GM06990 (cell line): Measurements from ENCODE around the gene TBX10.

Experiments
- DNase-seq: peaks from one replicate; pipeline ENCODE4 v3.0.0-alpha.2; 2011; ENCODE audit not compliant: insufficient read length; ENCODE audit errors: extremely low read depth
- H3K27me3 ChIP-seq: replicated peaks from 2 replicates; pipeline ENCODE4 v1.6.0; 2011; ENCODE audit warnings: low read length; ENCODE audit not compliant: control insufficient read depth, insufficient read depth
- H3K36me3 ChIP-seq: 2 replicates; pipeline ENCODE4 v1.5.1; 2011; ENCODE audit warnings: low read length; ENCODE audit not compliant: control insufficient read depth, insufficient read depth
- H3K4me3 ChIP-seq: replicated peaks from 2 replicates; pipeline ENCODE4 v1.5.1; 2011; ENCODE audit warnings: low read depth, mild to moderate bottlenecking, control low read depth, low read length
- TF ChIP-seq, protein P1 (sequence below): IDR thresholded peaks from 2 replicates; pipeline ENCODE4 v1.5.1; 2011; ENCODE audit warnings: low read length, control low read depth, mild to moderate bottlenecking, inconsistent platforms; ENCODE audit not compliant: insufficient read depth, poor library complexity, severe bottlenecking

TBX10 gene

GRCh38 chr11:67648140-67648795 lies 8.7 kb upstream of the TBX10 start:
- H3K27me3 ChIP-seq, result no peaks in the 10 kb centered on the region
- no peaks in the 10 kb centered on the region for H3K36me3 ChIP-seq
- TF ChIP-seq, protein P1, sequence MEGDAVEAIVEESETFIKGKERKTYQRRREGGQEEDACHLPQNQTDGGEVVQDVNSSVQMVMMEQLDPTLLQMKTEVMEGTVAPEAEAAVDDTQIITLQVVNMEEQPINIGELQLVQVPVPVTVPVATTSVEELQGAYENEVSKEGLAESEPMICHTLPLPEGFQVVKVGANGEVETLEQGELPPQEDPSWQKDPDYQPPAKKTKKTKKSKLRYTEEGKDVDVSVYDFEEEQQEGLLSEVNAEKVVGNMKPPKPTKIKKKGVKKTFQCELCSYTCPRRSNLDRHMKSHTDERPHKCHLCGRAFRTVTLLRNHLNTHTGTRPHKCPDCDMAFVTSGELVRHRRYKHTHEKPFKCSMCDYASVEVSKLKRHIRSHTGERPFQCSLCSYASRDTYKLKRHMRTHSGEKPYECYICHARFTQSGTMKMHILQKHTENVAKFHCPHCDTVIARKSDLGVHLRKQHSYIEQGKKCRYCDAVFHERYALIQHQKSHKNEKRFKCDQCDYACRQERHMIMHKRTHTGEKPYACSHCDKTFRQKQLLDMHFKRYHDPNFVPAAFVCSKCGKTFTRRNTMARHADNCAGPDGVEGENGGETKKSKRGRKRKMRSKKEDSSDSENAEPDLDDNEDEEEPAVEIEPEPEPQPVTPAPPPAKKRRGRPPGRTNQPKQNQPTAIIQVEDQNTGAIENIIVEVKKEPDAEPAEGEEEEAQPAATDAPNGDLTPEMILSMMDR, result peak; percentile 90
- H3K4me3 ChIP-seq, result no peak overlapping the region
- DNase-seq, result peak; percentile 85

DNA sequence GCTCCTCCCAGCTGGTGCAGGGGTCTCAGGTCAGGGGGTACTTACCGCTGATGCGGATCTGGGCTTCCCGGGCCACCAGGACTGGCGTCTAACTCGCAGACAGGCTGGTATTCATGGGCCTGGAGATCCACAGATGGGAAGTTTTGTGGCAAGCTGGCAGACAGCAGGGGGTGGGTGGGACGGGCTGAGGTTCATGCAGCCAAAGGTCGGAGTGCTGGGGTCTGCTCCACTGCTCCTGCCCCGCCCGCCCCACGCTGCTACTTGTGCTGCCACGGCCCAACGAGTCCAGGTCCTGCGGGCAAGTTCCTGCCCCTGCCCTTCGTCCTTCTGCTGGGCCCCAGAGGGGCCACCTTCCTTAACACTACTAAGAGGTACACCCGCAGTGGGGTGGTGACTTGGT lies 7.9 kb upstream of the TBX10 start:
- TF ChIP-seq, protein P1, result no peak

DNA sequence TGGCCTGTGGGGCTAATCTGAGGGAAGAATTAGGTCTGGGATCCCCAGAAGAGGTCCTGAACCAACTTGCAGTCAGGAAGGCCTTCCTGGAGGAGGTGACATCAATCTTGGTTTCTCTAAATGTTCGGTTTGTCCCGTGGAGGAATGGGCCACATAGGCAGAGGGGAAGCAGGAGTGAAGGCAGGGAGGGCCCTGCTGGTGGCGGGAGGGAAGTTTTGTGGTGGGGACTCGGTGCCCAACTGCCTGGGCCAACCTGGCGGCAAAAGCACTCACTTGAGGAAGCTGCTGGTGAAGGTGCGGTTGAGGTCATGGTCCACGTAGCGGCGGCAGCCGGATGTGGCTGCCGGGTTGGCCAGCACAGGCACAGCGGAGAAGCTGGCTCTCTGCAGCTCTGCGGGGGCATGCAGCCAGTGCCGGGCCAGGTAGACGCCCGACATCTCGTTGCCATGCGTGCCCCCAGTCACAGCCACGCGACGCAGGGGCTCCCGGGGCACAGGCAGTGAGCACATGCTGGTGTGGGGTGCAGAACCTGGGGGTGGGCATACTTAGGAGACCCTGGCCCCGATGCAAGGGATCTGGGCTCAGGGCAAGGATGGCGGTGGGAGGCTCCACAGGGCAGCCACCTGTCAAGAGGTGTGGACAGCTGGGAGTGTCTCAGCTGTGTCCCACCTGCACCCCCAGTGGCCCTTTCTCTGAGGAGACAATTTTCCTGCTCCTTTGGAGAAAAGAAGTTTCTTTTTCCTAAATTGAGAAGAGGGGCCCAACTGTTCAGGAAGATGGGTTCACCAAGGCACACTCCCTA lies 7.2 kb upstream of the TBX10 start:
- Histone ChIP-seq H3K36me3 (no peaks in the 10 kb centered on the region), H3K27me3 (no peaks in the 10 kb centered on the region), H3K4me3 (no peak overlapping the region)
- peak; percentile 93 for DNase-seq
- TF ChIP-seq, protein P1, result no peak

More for the DNA sequence above, 7.9 kb upstream of the TBX10 start:
- Histone ChIP-seq H3K27me3 (no peaks in the 10 kb centered on the region), H3K4me3 (no peak overlapping the region), H3K36me3 (no peaks in the 10 kb centered on the region)
- peak; percentile 45 for DNase-seq

DNA sequence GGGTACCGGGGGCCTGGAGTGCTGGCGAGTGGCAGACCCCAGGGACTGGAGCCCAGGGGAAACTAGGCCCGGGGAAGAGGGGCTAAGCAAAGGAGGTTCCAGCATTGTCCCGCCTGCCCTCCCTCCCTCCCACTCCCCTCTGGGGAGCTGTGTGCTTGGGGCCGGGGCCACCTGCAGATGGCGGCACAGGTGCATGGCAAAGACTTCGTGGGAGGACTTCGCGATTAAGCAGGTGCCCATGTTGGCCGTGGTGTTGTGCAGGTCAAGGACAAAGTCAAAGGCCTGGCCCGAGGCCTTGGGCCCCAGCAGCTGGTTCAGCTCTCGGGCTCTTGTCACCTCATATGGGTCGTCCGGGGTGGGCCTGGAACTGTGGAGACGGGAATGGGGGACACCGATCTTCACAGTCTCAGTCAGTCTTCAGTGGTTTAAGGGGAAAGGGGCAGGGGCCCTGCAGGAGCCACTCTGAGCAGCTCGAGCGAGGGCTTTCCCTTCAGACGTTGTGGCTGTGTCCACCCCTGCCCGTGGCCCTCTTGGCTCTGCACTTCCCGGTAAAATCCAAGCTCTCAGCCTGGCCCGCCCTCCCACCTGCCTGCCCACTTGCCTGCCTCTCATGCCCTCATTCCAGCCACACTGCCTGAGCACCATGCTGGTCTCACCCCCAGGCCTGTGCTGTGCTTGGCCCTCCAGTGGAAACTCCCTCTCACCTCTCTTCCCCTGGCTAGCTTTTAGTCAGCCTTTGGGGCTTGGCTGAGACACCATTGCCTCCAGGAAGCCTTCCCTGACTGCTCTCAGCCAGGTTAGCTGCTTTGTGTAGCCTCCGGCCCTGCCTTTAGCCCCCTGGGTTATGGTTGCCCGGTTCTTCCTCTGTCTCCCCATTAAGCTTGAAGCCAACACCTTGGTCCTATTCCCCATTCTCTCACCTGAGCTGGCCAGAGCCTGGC lies 6.2 kb upstream of the TBX10 start:
- no peaks in the 10 kb centered on the region for H3K27me3 ChIP-seq
- H3K4me3 ChIP-seq, result no peak overlapping the region
- peak; percentile 52 for DNase-seq
- TF ChIP-seq, protein P1, result peak; percentile 41
- no peaks in the 10 kb centered on the region for H3K36me3 ChIP-seq

- Histone ChIP-seq H3K36me3 (no peaks in the 10 kb centered on the region), H3K4me3 (no peak overlapping the region; the same call in 1 of the 2 replicates), H3K27me3 (no peaks in the 10 kb centered on the region; the same call in 1 of the 2 replicates)
- TF ChIP-seq, protein P1, result peak; percentile 1
- peak; percentile 71 for DNase-seq
Observed at GRCh38 chr11:67644472-67645418, 5.2 kb upstream of the TBX10 start.
